Femur (tissue), 1 donor: ENCODE data around the gene CATSPER2.
"Not testable (repeated sequence)": the region's sequence is repeated elsewhere in the genome, so short reads cannot be mapped to it uniquely, and the experiment has no call there.

Source experiments
- DNase-seq: peaks from one replicate; pipeline ENCODE4 v3.0.0-alpha.2; 2017

CATSPER2 gene

DNA sequence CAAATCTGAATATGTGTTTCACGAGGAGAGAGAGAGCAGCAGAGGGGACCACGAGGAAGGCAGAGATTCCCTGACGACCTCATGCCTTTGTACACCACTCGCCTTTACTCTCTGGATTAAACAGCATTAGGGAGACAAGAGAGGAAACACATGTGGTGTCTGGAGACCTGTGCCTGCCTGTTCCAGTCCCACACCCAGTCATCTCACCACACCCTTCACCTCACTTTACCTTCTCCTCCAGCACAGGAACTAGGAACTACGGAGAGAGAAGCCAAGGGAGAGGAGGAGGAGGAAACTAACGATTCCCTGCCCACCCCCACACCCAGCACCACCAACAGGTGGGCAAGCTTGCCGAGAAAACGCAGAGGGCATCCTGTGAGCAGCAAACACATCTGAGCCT lies 55.8 kb downstream of the CATSPER2 start:
- DNase-seq = not testable (repeated sequence)

DNA sequence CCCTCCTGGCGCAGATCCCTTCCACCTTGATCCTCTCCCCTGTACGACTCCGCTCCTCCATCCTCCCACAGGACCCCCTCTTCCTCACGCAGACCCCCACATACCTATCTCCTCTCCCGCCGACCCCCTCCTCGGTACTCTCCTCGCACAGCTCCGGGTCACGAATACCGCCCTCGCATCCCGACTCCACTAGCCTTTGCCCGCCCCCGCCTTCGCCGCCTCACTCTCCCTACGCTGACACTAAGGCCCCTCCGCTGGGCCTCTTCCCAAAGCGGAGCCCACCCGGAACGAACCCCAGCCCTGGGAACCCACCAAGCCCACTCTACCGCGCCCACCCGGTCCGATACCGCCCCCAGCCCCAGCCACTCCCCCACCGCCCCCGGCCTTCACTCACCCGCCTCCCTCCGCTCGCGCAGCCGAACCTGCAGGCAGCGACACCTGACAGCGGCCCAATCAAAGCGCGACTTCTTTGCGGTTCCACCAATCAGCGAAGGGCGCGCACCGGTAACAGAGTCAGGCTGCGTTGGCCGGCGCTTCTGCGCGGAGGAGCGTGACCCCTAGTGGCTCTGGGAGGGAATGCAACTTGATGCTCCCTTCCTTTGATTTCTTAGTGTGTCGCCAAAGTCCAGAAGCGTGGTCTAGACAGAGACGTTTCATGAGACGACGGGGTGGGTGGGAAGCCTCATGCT lies 58.7 kb downstream of the CATSPER2 start, which contains the start of gene PPIP5K1:
Gene PPIP5K1 (minus strand): TSS at position 431 of the 689 bp plus-strand sequence. CDS start 5,704 bp downstream, outside the sequence.
- not testable (repeated sequence) for DNase-seq
